ENCODE results near the gene ICA1.

ICA1 gene

DNA sequence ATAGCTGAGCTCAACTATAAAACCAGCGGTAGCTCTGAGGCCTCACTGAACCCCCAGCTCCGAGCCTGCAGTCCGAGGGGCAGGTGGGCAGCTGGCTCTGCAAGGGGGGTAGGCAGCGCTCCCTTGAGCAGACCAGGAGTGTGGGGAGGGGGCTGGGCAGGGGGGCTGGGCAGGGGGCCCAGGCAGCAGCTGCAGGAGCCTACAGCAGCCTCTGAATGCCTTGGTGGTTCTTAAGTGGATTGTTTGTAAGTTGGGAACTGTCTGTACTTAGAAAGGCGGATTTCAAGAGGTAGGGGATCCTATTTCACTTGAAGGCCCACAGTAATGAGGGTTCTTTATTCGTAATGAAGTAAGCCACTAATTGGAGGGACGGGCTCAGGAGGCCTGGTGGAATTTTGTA lies 72.3 kb downstream of the ICA1 start:
- no peaks in the 10 kb centered on the region for H3K36me3 ChIP-seq (ENCODE audit: control insufficient read depth, low read length)
- H3K4me3 ChIP-seq (ENCODE audit: low read length), result no peak overlapping the region
- no peaks in the 10 kb centered on the region for H4K20me1 ChIP-seq (ENCODE audit: control insufficient read depth, insufficient read depth, low read depth, low read length)
- no peaks in the 10 kb centered on the region for H3K27me3 ChIP-seq (ENCODE audit: control insufficient read depth, low read length)
- H3K4me2 ChIP-seq (ENCODE audit: low read length), result no peak overlapping the region
- H3K9me3 ChIP-seq (ENCODE audit: control insufficient read depth, insufficient read depth, low read length), result no peaks in the 10 kb centered on the region
- H3K9me2 ChIP-seq (replicated peaks; ENCODE audit: control insufficient read depth, low read length), result no peaks in the 10 kb centered on the region
- TF ChIP-seq EZH2phosphoT487 (IDR thresholded peaks at IDR 0.05; ENCODE audit: borderline replicate concordance, low read length), result no peak
- TF ChIP-seq, protein P1, sequence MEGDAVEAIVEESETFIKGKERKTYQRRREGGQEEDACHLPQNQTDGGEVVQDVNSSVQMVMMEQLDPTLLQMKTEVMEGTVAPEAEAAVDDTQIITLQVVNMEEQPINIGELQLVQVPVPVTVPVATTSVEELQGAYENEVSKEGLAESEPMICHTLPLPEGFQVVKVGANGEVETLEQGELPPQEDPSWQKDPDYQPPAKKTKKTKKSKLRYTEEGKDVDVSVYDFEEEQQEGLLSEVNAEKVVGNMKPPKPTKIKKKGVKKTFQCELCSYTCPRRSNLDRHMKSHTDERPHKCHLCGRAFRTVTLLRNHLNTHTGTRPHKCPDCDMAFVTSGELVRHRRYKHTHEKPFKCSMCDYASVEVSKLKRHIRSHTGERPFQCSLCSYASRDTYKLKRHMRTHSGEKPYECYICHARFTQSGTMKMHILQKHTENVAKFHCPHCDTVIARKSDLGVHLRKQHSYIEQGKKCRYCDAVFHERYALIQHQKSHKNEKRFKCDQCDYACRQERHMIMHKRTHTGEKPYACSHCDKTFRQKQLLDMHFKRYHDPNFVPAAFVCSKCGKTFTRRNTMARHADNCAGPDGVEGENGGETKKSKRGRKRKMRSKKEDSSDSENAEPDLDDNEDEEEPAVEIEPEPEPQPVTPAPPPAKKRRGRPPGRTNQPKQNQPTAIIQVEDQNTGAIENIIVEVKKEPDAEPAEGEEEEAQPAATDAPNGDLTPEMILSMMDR (IDR thresholded peaks at IDR 0.05; ENCODE audit: low read depth, low read length, poor library complexity, severe bottlenecking), result no peak
- peaks cover 20% of the 10 kb centered on the region for H3K4me1 ChIP-seq (ENCODE audit: control insufficient read depth, low read length)
- H3K79me2 ChIP-seq (ENCODE audit: control insufficient read depth, low read length), result no peaks in the 10 kb centered on the region
- no peaks in the 10 kb centered on the region for H3F3A ChIP-seq (ENCODE audit: control insufficient read depth, insufficient read depth)
- H3K27ac ChIP-seq (ENCODE audit: low read depth, low read length), result no peak overlapping the region

DNA sequence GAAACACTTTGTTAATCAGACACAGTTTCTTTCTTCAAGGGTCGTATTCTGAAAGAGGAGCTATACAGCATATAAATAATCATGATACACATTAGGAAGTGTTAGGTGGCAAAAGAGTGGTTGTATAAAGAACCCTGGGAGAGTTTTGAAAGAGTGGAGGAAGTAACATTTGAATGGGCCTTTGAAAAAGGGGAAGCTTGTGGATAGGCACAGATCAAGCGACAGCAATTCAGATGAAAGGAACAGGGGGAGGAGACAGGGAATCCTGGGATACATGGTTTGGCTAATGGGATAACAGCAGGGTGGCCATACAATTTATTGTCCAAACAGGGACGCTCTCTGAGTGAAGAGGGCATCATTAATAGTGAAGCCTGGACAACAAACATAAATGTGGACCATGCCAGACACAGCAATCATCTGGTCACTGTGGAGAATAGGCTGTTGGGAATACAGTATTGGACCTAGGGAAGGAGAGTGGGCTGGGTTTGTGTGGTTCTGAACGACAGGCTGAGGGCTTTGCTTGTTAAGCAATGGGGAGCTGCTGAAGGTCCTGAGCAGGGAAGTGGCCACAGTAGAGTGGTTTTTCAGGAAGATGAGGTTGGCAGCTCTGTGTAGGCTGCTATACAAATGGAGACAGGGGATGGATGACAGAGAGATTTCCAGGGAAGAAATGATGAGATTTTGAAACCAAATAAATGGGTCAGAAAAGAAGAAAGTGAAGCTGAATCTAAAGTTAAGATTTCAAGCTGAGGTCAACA lies 75.9 kb downstream of the ICA1 start:
- no peak for TF ChIP-seq EZH2phosphoT487 (IDR thresholded peaks at IDR 0.05; ENCODE audit: borderline replicate concordance, low read length)
- Histone ChIP-seq H3K9me2 (replicated peaks; ENCODE audit: control insufficient read depth, low read length) (no peaks in the 10 kb centered on the region), H3K27me3 (ENCODE audit: control insufficient read depth, low read length) (no peaks in the 10 kb centered on the region), H3F3A (ENCODE audit: control insufficient read depth, insufficient read depth) (no peaks in the 10 kb centered on the region), H3K27ac (ENCODE audit: low read depth, low read length) (no peak overlapping the region), H3K4me1 (ENCODE audit: control insufficient read depth, low read length) (peaks cover 20% of the 10 kb centered on the region), H3K4me3 (ENCODE audit: low read length) (no peak overlapping the region), H3K4me2 (ENCODE audit: low read length) (no peak overlapping the region), H3K36me3 (ENCODE audit: control insufficient read depth, low read length) (no peaks in the 10 kb centered on the region), H4K20me1 (ENCODE audit: control insufficient read depth, insufficient read depth, low read depth, low read length) (no peaks in the 10 kb centered on the region), H3K9me3 (ENCODE audit: control insufficient read depth, insufficient read depth, low read length) (no peaks in the 10 kb centered on the region), H3K79me2 (ENCODE audit: control insufficient read depth, low read length) (no peaks in the 10 kb centered on the region)

DNA sequence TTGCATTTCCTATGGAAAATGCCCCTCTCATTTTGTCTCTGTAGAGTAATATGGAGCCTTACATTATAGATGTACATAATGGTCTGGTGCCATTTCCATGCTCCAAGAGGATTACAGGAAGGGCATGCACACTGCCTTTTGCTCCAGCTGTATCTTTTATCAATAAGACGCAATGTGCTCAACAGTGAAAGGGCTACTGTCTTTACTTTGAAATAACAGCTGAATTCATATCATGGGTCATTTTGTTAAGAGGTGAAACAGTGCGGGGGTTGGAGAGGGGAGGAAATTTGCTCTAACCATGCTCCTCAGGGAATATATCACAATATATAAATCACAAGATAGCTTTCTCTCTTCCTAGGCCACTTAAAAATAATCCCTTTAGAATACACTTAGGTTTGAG lies 77.7 kb downstream of the ICA1 start:
- Histone ChIP-seq H3K9me3 (ENCODE audit: control insufficient read depth, insufficient read depth, low read length) (no peaks in the 10 kb centered on the region), H3K27me3 (ENCODE audit: control insufficient read depth, low read length) (no peaks in the 10 kb centered on the region), H3K4me3 (ENCODE audit: low read length) (no peak overlapping the region), H3K36me3 (ENCODE audit: control insufficient read depth, low read length) (no peaks in the 10 kb centered on the region), H3K79me2 (ENCODE audit: control insufficient read depth, low read length) (no peaks in the 10 kb centered on the region), H4K20me1 (ENCODE audit: control insufficient read depth, insufficient read depth, low read depth, low read length) (no peaks in the 10 kb centered on the region), H3F3A (ENCODE audit: control insufficient read depth, insufficient read depth) (no peaks in the 10 kb centered on the region), H3K4me1 (ENCODE audit: control insufficient read depth, low read length) (peaks cover 20% of the 10 kb centered on the region), H3K4me2 (ENCODE audit: low read length) (no peak overlapping the region), H3K9me2 (replicated peaks; ENCODE audit: control insufficient read depth, low read length) (no peaks in the 10 kb centered on the region), H3K27ac (ENCODE audit: low read depth, low read length) (no peak overlapping the region)
- no peak for TF ChIP-seq EZH2phosphoT487 (IDR thresholded peaks at IDR 0.05; ENCODE audit: borderline replicate concordance, low read length)
- TF ChIP-seq, protein P1 (IDR thresholded peaks at IDR 0.05; ENCODE audit: low read depth, low read length, poor library complexity, severe bottlenecking), result no peak

DNA sequence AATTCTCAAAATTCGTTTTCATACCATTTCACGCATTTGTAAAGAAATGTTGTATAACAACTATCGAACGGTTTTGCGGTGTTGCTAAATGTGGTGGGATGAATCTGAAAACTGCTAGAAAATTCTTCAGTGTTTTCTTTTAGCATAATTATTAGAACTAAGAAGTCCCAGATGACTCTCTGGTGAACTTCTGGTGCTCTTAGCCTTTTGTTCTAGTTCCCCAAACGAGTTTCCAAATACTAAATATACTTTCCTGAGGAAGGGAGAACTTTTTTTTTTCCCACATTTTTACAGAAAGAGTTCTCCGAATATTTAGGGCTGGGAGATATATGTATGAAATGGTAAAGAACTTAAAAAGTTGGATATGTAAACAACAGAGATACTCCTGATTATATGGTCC lies 82.5 kb downstream of the ICA1 start:
- Histone ChIP-seq H3K9me2 (replicated peaks; ENCODE audit: control insufficient read depth, low read length) (no peaks in the 10 kb centered on the region), H3K36me3 (ENCODE audit: control insufficient read depth, low read length) (no peaks in the 10 kb centered on the region), H4K20me1 (ENCODE audit: control insufficient read depth, insufficient read depth, low read depth, low read length) (no peaks in the 10 kb centered on the region), H3K27me3 (ENCODE audit: control insufficient read depth, low read length) (no peaks in the 10 kb centered on the region), H3K9me3 (ENCODE audit: control insufficient read depth, insufficient read depth, low read length) (no peaks in the 10 kb centered on the region), H3F3A (ENCODE audit: control insufficient read depth, insufficient read depth) (peaks cover 11% of the 10 kb centered on the region), H3K79me2 (ENCODE audit: control insufficient read depth, low read length) (no peaks in the 10 kb centered on the region), H3K27ac (ENCODE audit: low read depth, low read length) (no peak overlapping the region), H3K4me2 (ENCODE audit: low read length) (no peak overlapping the region; the same call in 1 of the 2 replicates), H3K4me1 (ENCODE audit: control insufficient read depth, low read length) (peaks cover 46% of the 10 kb centered on the region), H3K4me3 (ENCODE audit: low read length) (no peak overlapping the region)
- TF ChIP-seq EZH2phosphoT487 (IDR thresholded peaks at IDR 0.05; ENCODE audit: borderline replicate concordance, low read length), result no peak
- TF ChIP-seq, protein P1 (IDR thresholded peaks at IDR 0.05; ENCODE audit: low read depth, low read length, poor library complexity, severe bottlenecking), result no peak

All from DOHH2 (cell line).